NCI-H69 (cell line): ENCODE measurements around the gene MCTP1.

ENCODE experiments used
- DNase-seq: peaks from one replicate; lab custom pipeline; 2025; lab: John Stamatoyannopoulos, UW

Gene MCTP1

GRCh38 chr5:95284572-95285408, at the start of gene MCTP1:
TSS of gene MCTP1 (minus strand) at chr5:95285094.
- DNase-seq: peak; percentile 79

- no peak for DNase-seq
These were observed 47.3 kb upstream of the MCTP1 start for GRCh38 chr5:95332158-95332557.

- peak; percentile 29 for DNase-seq
These were observed 46.5 kb upstream of the MCTP1 start for GRCh38 chr5:95331358-95331757.

- no peak for DNase-seq
These were observed 42.3 kb upstream of the MCTP1 start for GRCh38 chr5:95327211-95327610.

- DNase-seq: no peak
These were observed 32.8 kb upstream of the MCTP1 start for GRCh38 chr5:95317687-95318086.

- DNase-seq: no peak
These were observed 32.2 kb upstream of the MCTP1 start for GRCh38 chr5:95317085-95317484.

GRCh38 chr5:95304711-95305110, 19.8 kb upstream of the MCTP1 start:
- DNase-seq: no peak

GRCh38 chr5:95298651-95299050, 13.8 kb upstream of the MCTP1 start:
- DNase-seq: no peak

- DNase-seq: no peak
These were observed 11.4 kb upstream of the MCTP1 start for GRCh38 chr5:95296291-95296690.

- DNase-seq: peak; percentile 70
These were observed 488 bp upstream of the MCTP1 start for GRCh38 chr5:95285409-95285755.

- DNase-seq: peak; percentile 83
These were observed 928 bp downstream of the MCTP1 start for GRCh38 chr5:95283761-95284571.

GRCh38 chr5:95283022-95283615, 1.8 kb downstream of the MCTP1 start:
- peak; percentile 50 for DNase-seq

- peak; percentile 34 for DNase-seq
These were observed 3.7 kb downstream of the MCTP1 start for GRCh38 chr5:95281226-95281625.

GRCh38 chr5:95280401-95281095, 4.3 kb downstream of the MCTP1 start:
- DNase-seq: no peak

GRCh38 chr5:95274011-95274410, 10.9 kb downstream of the MCTP1 start:
- no peak for DNase-seq

- no peak for DNase-seq
These were observed 12.5 kb downstream of the MCTP1 start for GRCh38 chr5:95272316-95272929.

GRCh38 chr5:95262933-95263660, 21.8 kb downstream of the MCTP1 start:
- no peak for DNase-seq

- DNase-seq: peak; percentile 57
These were observed 23.3 kb downstream of the MCTP1 start for GRCh38 chr5:95261437-95262175.

GRCh38 chr5:95256991-95257390, 27.9 kb downstream of the MCTP1 start:
- no peak for DNase-seq

- DNase-seq: no peak
These were observed 28.4 kb downstream of the MCTP1 start for GRCh38 chr5:95256446-95256845.
